HG03196 (cell line): ENCODE results near the gene BCAR3.

Experiments used
- ATAC-seq: cut with Tn5 transposase; IDR thresholded peaks from one replicate; pipeline ENCODE4 v1.9.1; 2021; ENCODE audit not compliant: unreplicated experiment

BCAR3 gene

GRCh38 chr1:93616996-93617669 lies 64.5 kb downstream of the BCAR3 start:
- ATAC-seq: no peak

GRCh38 chr1:93616221-93616995 lies 65.2 kb downstream of the BCAR3 start:
- no peak for ATAC-seq

DNA sequence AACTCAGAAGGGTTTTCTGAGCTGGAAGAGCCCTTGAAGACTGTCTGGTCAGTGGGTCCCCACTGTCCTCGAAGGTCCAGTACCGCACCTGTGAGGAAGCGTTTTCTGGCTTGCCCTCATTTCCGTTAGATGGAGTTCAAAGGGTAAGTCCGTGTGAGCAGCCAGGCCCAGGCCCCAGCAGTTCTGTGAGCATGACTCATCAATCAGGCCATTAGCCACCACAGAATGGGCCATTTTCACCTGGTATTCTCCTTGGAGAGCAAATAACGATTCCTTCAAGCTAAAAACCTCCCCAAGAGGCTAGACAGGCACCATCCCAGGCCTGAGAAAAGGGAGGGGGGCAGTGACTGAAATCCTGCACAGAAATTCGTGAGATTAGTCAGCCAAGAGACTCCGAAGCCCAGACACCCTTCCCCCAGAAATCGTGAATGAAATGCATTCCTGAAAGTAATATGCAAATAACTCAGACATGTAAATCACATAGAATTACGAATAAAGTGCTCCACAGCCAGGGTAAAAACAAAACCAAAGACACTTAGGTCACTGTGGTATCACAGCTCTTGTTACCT lies 66.0 kb downstream of the BCAR3 start:
- peak; percentile 81 for ATAC-seq

GRCh38 chr1:93614986-93615581 lies 66.6 kb downstream of the BCAR3 start:
- peak; percentile 22 for ATAC-seq

- no peak for ATAC-seq
Observed at GRCh38 chr1:93614541-93614940, 67.1 kb downstream of the BCAR3 start.

DNA sequence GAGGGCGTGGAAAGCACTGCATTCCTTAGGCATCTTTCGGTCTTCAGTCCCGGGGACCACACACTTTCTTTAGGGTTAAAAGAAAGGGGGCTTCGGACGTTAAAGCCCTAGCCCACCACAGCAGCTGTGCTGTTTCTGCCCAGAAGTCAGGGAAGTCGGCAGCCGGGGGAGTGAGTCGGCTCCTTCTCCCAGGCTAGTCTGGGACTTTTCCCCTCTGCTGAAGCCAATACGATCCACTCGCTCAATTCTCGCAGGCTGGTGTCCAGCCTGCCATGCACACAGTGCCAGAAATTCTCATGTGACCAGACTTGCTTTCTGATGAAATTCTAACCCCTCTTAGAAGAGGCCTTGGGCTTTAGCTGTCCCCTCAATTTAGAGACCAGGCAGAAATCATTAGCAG lies 67.7 kb downstream of the BCAR3 start:
- ATAC-seq: no peak

- no peak for ATAC-seq
Observed at GRCh38 chr1:93612510-93612909, 69.1 kb downstream of the BCAR3 start.

GRCh38 chr1:93611668-93612067 lies 70.0 kb downstream of the BCAR3 start:
- ATAC-seq: no peak

DNA sequence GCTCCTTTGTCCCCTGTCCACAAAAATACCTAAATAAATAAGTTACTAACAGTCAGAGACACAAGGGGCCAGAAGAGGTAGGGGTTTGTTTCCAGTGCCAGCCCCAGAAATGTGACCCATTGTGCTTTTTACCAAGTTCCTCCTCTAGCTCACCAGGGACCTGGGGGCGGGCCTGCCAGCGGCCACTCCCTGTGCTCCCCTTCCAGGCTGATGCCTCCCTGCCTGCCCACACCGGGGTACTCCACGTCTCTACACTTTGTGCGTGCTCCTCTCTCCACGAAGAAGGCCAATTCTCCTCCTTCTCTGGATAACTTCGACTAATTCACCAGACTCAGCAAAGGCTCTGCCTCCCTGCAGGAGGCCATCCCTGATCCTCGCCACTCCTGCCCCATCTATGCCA lies 72.1 kb downstream of the BCAR3 start:
- ATAC-seq: no peak

GRCh38 chr1:93608187-93609109 lies 73.2 kb downstream of the BCAR3 start:
- peak; percentile 20 for ATAC-seq

GRCh38 chr1:93607814-93608186 lies 73.8 kb downstream of the BCAR3 start:
- ATAC-seq: peak; percentile 92

GRCh38 chr1:93605812-93606512 lies 75.7 kb downstream of the BCAR3 start:
- ATAC-seq: no peak

GRCh38 chr1:93605026-93605568 lies 76.5 kb downstream of the BCAR3 start:
- no peak for ATAC-seq

DNA sequence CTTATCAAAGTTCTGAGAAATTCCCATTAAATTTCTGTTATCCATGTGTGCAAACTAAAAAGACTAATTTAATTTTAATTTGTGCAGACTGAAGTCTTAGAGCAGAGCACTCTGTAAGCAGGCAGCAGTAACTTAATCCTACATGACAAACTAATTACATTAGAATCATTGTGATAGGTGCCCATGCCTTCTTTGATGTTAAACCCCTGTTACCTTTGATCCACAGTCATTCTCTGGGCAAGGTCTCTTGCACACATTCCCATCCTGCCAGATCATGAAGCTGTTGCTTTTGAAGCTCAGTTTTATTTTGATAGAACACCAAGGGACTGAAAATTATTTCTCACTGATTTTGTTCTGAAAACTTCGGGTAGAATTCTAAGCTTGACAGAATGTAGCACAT lies 77.2 kb downstream of the BCAR3 start:
- ATAC-seq: no peak

- no peak for ATAC-seq
Observed at GRCh38 chr1:93603601-93604000, 78.0 kb downstream of the BCAR3 start.

DNA sequence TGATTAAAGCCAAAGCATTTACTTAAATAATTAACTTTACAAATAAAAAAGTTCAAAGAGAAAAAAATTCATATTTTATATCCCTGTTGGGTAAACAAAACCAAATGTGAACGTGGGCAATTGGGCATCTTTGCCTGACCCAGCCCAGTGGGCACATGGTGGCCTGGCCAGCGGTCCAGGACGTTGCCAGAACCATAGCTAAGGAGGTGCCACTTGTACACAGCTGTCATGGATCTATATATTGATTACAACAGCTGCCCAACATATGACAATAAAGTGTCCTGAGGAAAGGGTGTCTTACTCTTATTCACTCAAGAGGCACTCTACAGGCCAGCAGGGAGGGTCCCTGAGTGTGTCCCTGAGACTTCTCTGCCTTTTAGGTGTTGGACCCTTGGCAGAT lies 78.5 kb downstream of the BCAR3 start:
- no peak for ATAC-seq

DNA sequence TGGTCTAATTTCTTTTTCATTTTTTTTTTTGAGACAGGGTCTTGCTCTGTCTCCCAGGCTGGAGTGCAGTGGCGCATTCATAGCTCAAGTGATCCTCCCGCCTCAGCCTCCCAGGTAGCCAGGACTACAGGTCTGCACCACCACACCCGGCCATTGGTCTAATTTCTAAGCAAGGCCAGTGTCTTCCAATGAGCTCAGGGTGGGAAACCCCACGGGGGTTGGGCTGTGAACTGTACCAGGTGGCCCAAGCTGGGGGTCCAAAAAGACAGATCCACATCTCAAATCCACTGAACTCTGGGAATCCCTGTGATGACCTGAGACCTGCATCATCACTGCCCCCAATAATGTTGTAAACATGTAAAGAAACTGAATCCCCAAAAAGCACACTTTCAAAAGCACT lies 79.5 kb downstream of the BCAR3 start:
- no peak for ATAC-seq

- no peak for ATAC-seq
Observed at GRCh38 chr1:93601686-93602085, 80.0 kb downstream of the BCAR3 start.

DNA sequence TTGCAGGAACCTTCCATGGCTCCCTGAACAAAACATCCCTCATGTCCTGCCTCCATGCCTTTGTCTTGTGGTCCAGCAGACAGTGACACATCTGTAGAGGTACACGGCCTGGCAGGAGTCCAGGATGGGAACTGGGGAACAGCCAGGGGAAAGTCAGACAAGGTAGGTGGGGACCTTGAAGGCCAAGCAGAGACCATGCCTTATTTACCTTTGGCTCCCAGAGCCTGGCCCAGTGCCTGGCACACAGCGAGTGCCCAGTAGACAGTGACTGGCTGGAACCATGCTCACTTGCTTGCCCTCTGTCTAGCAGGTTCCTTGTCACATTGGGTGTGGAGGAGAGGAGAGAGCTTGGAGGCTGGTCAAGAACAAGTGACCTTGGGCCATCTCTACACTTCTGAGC lies 81.0 kb downstream of the BCAR3 start:
- no peak for ATAC-seq

GRCh38 chr1:93599479-93599878 lies 82.2 kb downstream of the BCAR3 start:
- no peak for ATAC-seq
